Endothelial cell of umbilical vein (primary cell): Measurements from ENCODE around the gene SEMA3G. TPM values are rescaled to one million over a fixed set of nuclear protein-coding genes. Genes with fewer than 3 reads are reported as not detected.

Experiments
- BruUV-seq: library from RNA; stranded (reverse); fragments of 400-500 nt; replicated peaks from 2 replicates; lab custom pipeline; 2021; lab: Mats Ljungman, UMichigan
- CTCF ChIA-PET: fragments of 300-600, 350-600 bp; sonication (Branson Sonifier 250); formaldehyde crosslinking; loops from one replicate; lab custom pipeline; 2021; ENCODE audit warnings: antibody characterized with exemption, inconsistent platforms; lab: Charles Lee
- POLR2A ChIA-PET: fragments of 300-600, 350-600 bp; sonication (Branson Sonifier 250); formaldehyde crosslinking; loops from one replicate; lab custom pipeline; 2021; ENCODE audit warnings: antibody characterized with exemption, inconsistent platforms; lab: Charles Lee
- DNase-seq: peaks from one replicate; pipeline ENCODE4 v3.0.0-alpha.2; 2011; ENCODE audit warnings: low read depth, low spot score
- FAIRE-seq: peaks from 2 replicates; lab custom pipeline; 2011; peaks lifted over from hg19 to GRCh38; lab: Jason Lieb, UNC
- H2AFZ ChIP-seq: 2 replicates; pipeline ENCODE4 v1.6.0; 2012; ENCODE audit warnings: low read depth, low read length, control low read depth, inconsistent platforms
- H3K27ac ChIP-seq: 2 replicates; pipeline ENCODE4 v1.5.1; 2011; ENCODE audit warnings: low read depth, mild to moderate bottlenecking, control low read depth, low read length, moderate library complexity; ENCODE audit not compliant: insufficient read depth
- H3K27me3 ChIP-seq, 2 experiments: 2 replicates each; pipeline versions ENCODE4 v1.6.0 to v1.6.1; 2011; ENCODE audit warnings: low read length in 2 of 2, mixed read lengths in 1 of 2; ENCODE audit not compliant: control insufficient read depth in 2 of 2, insufficient read depth in 2 of 2
- H3K36me3 ChIP-seq, 2 experiments: 2 replicates in 1 of 2; 3 replicates in 1 of 2; pipeline ENCODE4 v1.5.1; 2011; ENCODE audit warnings: low read length in 2 of 2, mild to moderate bottlenecking in 1 of 2, moderate library complexity in 1 of 2; ENCODE audit not compliant: control insufficient read depth in 2 of 2, insufficient read depth in 2 of 2; ENCODE audit errors: extremely low read depth in 1 of 2
- H3K4me1 ChIP-seq: 3 replicates; pipeline ENCODE4 v1.5.1; 2011; ENCODE audit warnings: mild to moderate bottlenecking, low read length; ENCODE audit not compliant: control insufficient read depth, insufficient read depth; ENCODE audit errors: extremely low read depth
- H3K4me2 ChIP-seq: 2 replicates; pipeline ENCODE4 v1.6.1; 2011; ENCODE audit warnings: low read length, control low read depth, mixed read lengths; ENCODE audit not compliant: insufficient read depth
- H3K4me3 ChIP-seq, 3 experiments: fragments of 200-600 bp in 1 of 3; sonication (generic), shearing (Covaris generic) in 1 of 3; replicated peaks in 1 of 3; 2 replicates each; pipeline ENCODE4 v1.5.1; 2011 to 2016; ENCODE audit warnings: control low read depth in 3 of 3, low read length in 3 of 3, mild to moderate bottlenecking in 2 of 3, inconsistent platforms in 1 of 3, low read depth in 1 of 3, moderate library complexity in 1 of 3; ENCODE audit not compliant: insufficient read depth in 1 of 3
- H3K79me2 ChIP-seq: 2 replicates; pipeline ENCODE4 v1.6.0; 2012; ENCODE audit warnings: low read length, inconsistent platforms; ENCODE audit not compliant: control insufficient read depth, insufficient read depth
- H3K9ac ChIP-seq: replicated peaks from 2 replicates; pipeline ENCODE3; 2011; ENCODE audit warnings: low read length, control low read depth; ENCODE audit not compliant: insufficient read depth; ENCODE audit errors: extremely low read depth
- H3K9me1 ChIP-seq: replicated peaks from 3 replicates; pipeline ENCODE4 v1.6.0; 2011; ENCODE audit warnings: mild to moderate bottlenecking, low read length; ENCODE audit not compliant: control insufficient read depth, insufficient read depth; ENCODE audit errors: extremely low read depth
- H3K9me3 ChIP-seq: replicated peaks from 2 replicates; pipeline ENCODE4 v1.5.1; 2012; ENCODE audit warnings: low read length, inconsistent platforms; ENCODE audit not compliant: control insufficient read depth, insufficient read depth
- H4K20me1 ChIP-seq: replicated peaks from 2 replicates; pipeline ENCODE3; 2011; ENCODE audit warnings: mild to moderate bottlenecking, low read length; ENCODE audit not compliant: control insufficient read depth, insufficient read depth; ENCODE audit errors: extremely low read depth
- CTCF ChIP-seq, 2 donors: IDR thresholded peaks; 1 replicate in 1 of 2; 2 replicates in 1 of 2; pipeline ENCODE4 v1.5.1; 2011; ENCODE audit warnings: low read length in 2 of 2, mild to moderate bottlenecking in 2 of 2, moderate library complexity in 2 of 2, control low read depth in 1 of 2, inconsistent platforms in 1 of 2, low read depth in 1 of 2; ENCODE audit not compliant: insufficient read depth in 1 of 2; ENCODE audit errors: extremely low read depth in 1 of 2
- EZH2 ChIP-seq: IDR thresholded peaks from 2 replicates; pipeline ENCODE4 v1.6.1; 2012; ENCODE audit warnings: borderline replicate concordance, low read depth, mild to moderate bottlenecking, moderate library complexity, low read length, inconsistent platforms; ENCODE audit not compliant: severe bottlenecking
- FOS ChIP-seq: IDR thresholded peaks from 2 replicates; pipeline ENCODE4 v1.6.1; 2011; ENCODE audit warnings: mild to moderate bottlenecking, low read length, moderate library complexity, borderline replicate concordance; ENCODE audit not compliant: insufficient read depth
- GATA2 ChIP-seq: IDR thresholded peaks from 2 replicates; pipeline ENCODE4 v1.7.0; 2011; ENCODE audit warnings: low read depth, mild to moderate bottlenecking, moderate library complexity, mixed read lengths, low read length; ENCODE audit not compliant: insufficient read length, insufficient read depth
- JUN ChIP-seq: IDR thresholded peaks from 2 replicates; pipeline ENCODE4 v1.6.1; 2011; ENCODE audit warnings: borderline replicate concordance, low read depth; ENCODE audit not compliant: insufficient read length, insufficient read depth
- MYC ChIP-seq: IDR thresholded peaks from one replicate; pipeline ENCODE4 v1.6.1; 2011; ENCODE audit warnings: mild to moderate bottlenecking, low read depth, low read length
- POLR2A ChIP-seq: IDR thresholded peaks from 2 replicates; pipeline ENCODE4 v1.6.1; 2012; ENCODE audit warnings: low read depth, mild to moderate bottlenecking, control low read depth, low read length
- POLR2AphosphoS5 ChIP-seq: IDR thresholded peaks from 2 replicates; pipeline ENCODE4 v1.6.1; 2012; ENCODE audit warnings: low read depth, mild to moderate bottlenecking, control low read depth, low read length, moderate library complexity; ENCODE audit not compliant: insufficient read depth
- dilution Hi-C: fragments of 300-500 bp; cut with MboI; formaldehyde crosslinking; loops from one replicate; pipeline ENCODE4 v1.15.0; 2019; ENCODE audit warnings: low sequenced_read_pairs; ENCODE audit not compliant: extremely low pct_ligation_motif_present
- intact Hi-C: fragments of 100-400 bp; cut with micrococcal nuclease; formaldehyde crosslinking; loops from one replicate; pipeline ENCODE4 v1.10.0; 2022
- polyA plus RNA-seq, 4 experiments: library from polyadenylated mRNA; depleted of rRNA in 3 of 4; stranded (reverse) in 3 of 4; unstranded in 1 of 4; fragments of >200 nt; gene quantifications; 2 replicates each; pipeline versions ENCODE4 v1.2.1 to v1.2.3, GENCODE V29; 2011 to 2012; ENCODE audit warnings: missing spikeins in 1 of 4
- total RNA-seq: library from RNA; stranded (reverse); gene quantifications from 2 replicates; pipeline ENCODE4 v1.2.3, GENCODE V29; 2021
- TF ChIP-seq, protein P1 (sequence below): IDR thresholded peaks from 2 replicates; pipeline ENCODE4 v1.6.1; 2011; ENCODE audit not compliant: insufficient read depth, insufficient read length

Gene SEMA3G
- total and polyA plus RNA-seq, 2 donors (not counting 3 experiments of a cell fraction or from before 2014, with no cell fraction given): 22.6 to 27.9 TPM

- no TSS peak for BruUV-seq
- no peaks in the 10 kb centered on the region for H3K27me3 ChIP-seq
- peaks cover 25% of the 10 kb centered on the region for H3K4me1 ChIP-seq
- TF ChIP-seq JUN: no peak
- TF ChIP-seq MYC: no peak
- no peak for TF ChIP-seq CTCF (IDR thresholded peaks at IDR 0.05; ENCODE audit: extremely low read depth in 1 of 2, insufficient read depth in 1 of 2, low read depth in 1 of 2, low read length in 2 of 2)
- TF ChIP-seq POLR2A: no peak
- TF ChIP-seq EZH2: no peak
- no peak for TF ChIP-seq POLR2AphosphoS5
- no peak for TF ChIP-seq GATA2
- TF ChIP-seq, protein P1, sequence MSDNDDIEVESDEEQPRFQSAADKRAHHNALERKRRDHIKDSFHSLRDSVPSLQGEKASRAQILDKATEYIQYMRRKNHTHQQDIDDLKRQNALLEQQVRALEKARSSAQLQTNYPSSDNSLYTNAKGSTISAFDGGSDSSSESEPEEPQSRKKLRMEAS: no peak
- TF ChIP-seq FOS: no peak
- no peaks in the 10 kb centered on the region for H3K9me3 ChIP-seq
- H3K4me3 ChIP-seq: no peak overlapping the region
- ChIA-PET CTCF (interaction anchor here (0.8 to 3.2 kb wide), 5 partner anchors 9 to 212 kb away, joined by 3 to 26 read pairs (median 4); no protein-coding TSS in a partner anchor), POLR2A (no interaction called here)
- H3K9me1 ChIP-seq: no peaks in the 10 kb centered on the region
- no peak overlapping the region for H3K4me2 ChIP-seq
- dilution Hi-C loops (no loop called here), intact Hi-C loops (no loop called here)
- DNase-seq (no peak), FAIRE-seq (no peak)
- no peak overlapping the region for H3K27ac ChIP-seq
- H4K20me1 ChIP-seq: no peaks in the 10 kb centered on the region
- H2AFZ ChIP-seq: no peak overlapping the region
- no peaks in the 10 kb centered on the region for H3K79me2 ChIP-seq
- no peak overlapping the region for H3K9ac ChIP-seq
- peaks cover 0 to 6% of the 10 kb centered on the region in 2 experiments for H3K36me3 ChIP-seq
Observed at GRCh38 chr3:52432691-52433141, 12.2 kb downstream of the SEMA3G start.
